Myocyte (in vitro differentiated cells): ENCODE data around the gene SH3PXD2A. TPM values are rescaled to one million over a fixed set of nuclear protein-coding genes. Genes with fewer than 3 reads are reported as not detected.

ENCODE experiments used
- DNase-seq: peaks from one replicate; pipeline ENCODE4 v3.0.0-alpha.2; 2012; ENCODE audit warnings: low read depth
- total RNA-seq: library from RNA; depleted of rRNA; stranded (reverse); fragments of >200 nt; gene quantifications from 2 replicates; pipeline ENCODE4 v1.2.3, GENCODE V29; 2014

SH3PXD2A gene
- total RNA-seq, 1 donor from 2014 or later: 38.8 TPM

GRCh38 chr10:103627893-103628292, 227.5 kb downstream of the SH3PXD2A start:
- DNase-seq: no peak

- no peak for DNase-seq
Observed at GRCh38 chr10:103627111-103627892, 228.1 kb downstream of the SH3PXD2A start.

DNA sequence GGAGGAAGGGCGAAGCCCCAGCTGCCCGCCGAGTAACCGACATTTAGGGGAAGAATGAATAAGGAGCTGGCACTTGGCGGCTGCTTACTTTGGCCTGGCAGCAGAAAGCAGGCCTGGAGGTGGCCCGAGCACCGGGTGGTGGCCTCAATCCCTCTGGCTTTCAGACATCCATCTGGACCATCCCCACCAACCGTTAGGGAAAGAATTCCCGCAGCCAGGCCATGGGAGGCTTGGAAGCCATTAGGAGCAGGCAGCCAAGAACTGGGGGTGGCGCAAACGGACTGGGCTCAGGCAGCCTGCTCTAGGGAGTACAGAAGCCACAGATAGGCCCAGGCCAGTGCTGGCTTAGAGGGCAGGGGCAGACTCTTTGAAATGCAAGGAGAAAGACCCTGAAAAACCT, 229.2 kb downstream of the SH3PXD2A start:
- no peak for DNase-seq

- DNase-seq: no peak
Observed at GRCh38 chr10:103622935-103623574, 232.3 kb downstream of the SH3PXD2A start.

DNA sequence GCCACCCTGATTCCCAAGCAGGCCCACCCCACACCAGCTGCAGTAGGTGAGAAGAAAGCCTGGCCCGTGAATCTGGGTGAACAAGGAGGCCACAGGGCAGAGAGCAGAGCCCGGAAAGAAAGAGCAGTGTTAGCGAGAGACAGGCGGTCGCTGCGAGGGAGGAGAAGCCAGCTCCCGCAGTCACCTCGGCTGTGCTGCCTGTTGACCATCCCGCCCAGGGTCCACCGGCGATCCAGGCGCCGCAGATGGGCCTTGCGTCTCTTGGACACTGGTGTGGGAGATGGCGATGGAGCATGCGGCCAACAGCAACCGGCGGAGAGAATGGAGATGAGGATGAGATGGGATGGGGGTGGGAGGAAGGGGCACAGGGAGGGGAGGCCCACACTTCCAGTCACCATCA, 233.1 kb downstream of the SH3PXD2A start:
- DNase-seq: no peak

- DNase-seq: no peak
Observed at GRCh38 chr10:103621783-103622125, 233.6 kb downstream of the SH3PXD2A start.

- no peak for DNase-seq
Observed at GRCh38 chr10:103620891-103621782, 234.2 kb downstream of the SH3PXD2A start.

DNA sequence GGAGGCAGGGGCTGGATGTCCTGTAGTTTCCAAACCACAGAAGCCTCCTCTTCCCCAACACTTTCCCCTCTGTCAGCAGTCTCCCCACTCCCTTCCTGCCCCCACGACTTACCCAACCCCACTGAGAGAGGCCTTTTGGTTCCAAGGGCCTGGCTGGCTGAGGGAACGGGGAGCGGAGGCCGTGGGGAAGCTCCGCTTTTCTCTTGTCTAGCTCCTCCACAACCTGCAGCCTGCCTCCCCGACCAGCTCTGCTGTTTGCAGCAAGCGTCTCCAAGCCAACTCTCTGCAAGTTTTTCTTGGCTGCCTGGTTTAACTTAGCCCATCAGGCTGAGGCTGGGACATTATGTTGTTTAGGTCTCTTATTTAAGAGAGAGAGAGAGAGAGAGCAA, 235.0 kb downstream of the SH3PXD2A start:
- no peak for DNase-seq

GRCh38 chr10:103619424-103620351, 235.7 kb downstream of the SH3PXD2A start:
- DNase-seq: peak; percentile 64

DNA sequence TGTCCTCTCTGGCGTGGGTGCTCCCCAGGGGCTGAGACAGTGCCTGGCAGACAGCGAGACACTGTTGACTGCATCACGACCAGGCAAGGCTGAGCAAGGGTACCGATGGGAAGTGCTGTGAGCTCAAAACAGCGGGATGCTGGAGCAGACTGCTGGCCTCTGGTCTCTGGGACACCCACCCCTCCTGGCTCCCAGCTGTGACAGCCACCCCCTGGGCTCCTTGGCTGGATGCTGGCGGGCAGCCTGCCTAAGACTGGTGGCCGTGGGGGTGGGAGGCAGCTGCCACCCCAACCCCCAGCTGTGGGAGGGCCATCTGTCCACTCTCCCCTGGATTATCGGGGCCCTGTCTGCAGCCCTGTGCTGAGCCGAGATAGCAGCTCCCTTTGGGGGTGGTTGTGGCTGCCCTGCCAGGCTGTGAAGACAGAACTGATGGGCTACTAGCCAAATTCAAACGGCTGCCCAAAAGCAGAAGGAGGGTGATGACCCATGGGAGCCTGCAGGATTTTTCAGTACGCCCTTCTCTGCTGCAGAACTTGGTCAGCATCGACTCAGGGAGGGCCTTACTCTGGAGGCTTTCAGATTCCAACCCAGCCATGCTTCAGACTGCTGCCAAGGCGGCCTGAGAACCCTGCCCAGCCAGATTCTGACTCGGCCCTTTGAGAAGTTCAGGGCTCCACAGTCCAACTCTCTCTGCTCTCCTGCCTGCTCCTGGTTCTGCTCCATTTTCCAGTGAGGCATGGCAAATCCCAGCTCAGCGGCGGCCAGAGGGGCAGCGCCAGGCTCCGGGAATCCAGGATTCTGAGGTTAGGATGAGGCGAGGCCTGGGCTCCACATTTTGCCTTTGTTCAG, 236.6 kb downstream of the SH3PXD2A start:
- peak; percentile 81 for DNase-seq

DNA sequence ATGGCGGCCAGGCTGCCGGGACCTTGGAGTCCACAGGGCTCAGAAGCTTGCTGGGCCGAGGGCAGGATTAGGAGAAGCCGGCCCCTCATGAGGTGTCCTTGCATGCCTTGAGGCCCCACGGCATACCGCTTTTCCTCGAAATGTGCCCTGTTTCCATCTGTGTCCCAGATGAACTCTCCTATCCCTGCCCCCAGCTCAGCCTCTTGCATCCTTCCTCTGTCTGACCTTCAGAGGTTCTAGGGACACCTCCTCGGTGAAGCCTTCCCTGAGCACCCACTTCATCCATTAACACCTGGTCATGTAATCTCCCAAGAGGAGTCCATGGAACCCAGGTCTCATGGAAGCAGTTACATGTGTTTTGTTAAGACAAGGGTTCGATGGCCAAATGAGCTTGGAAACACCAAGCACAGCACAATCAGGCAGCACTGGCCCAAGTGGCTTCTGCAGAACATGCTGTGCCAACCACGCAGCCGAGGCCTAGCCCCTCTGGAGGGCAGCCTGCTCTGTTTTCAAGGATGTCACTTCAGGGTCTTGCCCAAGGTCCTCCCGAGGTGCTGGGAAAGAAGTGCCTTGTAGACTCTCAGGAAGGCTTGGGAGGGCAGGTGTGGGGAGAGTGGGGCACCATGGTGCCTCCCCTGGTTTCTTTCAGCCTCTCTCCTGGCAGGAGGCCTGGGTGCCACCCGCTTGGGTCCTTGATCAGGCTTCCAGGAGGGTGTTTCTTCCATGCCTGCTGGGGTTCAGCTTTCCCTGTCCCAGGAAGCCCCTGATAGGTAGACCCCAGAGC, 237.6 kb downstream of the SH3PXD2A start:
- DNase-seq: no peak

GRCh38 chr10:103616705-103617601, 238.4 kb downstream of the SH3PXD2A start:
- peak; percentile 72 for DNase-seq

DNA sequence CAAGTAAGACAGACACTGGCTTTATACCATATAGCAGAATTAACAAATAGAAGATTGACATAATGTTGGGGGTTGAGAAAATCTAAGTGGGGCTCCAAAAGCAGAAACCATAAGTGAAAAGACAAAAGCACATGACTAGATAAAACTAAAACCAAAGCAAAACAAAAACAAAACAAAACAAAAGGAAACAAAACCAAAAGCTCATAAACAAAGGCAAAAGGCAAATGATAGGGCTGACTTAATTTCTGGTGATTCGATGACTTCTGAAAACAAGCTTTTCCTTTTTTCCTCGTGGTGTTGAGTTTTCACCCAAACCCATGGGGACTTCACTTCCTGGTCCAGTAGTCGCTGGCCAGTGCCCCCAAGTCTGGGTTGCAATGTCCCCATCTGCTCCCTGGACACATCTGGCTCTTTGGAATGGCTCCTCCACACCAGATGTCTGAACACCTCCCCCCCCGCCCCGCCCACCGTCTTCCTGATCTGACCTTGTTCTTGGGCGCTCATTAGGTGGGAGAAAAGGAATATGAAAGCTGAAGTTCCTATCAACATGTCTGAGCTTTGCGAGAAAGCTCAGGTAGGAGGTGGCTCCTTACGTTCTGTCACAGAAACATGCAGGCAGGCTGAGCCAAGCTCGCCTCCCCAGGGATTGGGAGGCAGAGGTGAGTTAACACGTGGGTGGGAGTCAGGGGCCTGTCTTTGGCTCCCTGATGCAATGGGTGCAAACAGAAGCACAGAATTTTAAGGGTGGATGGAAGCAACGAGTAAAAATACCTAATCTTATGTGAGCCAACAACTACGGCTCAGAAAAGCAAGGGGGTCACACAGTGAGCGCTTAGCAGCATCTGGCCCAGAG, 240.8 kb downstream of the SH3PXD2A start:
- no peak for DNase-seq

DNA sequence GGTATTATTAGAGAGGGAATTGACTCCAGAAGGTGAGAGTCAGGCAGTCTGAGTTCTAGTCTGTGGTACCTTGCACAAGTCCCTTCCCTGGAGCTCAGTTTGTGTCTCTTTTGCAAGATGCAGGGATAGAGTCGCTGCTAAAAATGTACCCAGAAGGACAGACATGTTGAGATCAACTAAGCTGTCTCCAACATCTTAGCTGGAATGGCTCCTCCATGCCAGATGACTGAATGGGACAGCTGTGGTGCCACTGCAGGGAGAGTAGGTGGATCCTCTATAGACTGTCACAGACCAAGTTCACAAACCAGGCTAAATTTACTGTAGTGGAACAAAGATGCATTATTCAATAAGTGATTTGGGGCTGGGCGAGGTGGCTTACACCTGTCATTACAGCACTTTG, 241.8 kb downstream of the SH3PXD2A start:
- DNase-seq: peak; percentile 88

DNA sequence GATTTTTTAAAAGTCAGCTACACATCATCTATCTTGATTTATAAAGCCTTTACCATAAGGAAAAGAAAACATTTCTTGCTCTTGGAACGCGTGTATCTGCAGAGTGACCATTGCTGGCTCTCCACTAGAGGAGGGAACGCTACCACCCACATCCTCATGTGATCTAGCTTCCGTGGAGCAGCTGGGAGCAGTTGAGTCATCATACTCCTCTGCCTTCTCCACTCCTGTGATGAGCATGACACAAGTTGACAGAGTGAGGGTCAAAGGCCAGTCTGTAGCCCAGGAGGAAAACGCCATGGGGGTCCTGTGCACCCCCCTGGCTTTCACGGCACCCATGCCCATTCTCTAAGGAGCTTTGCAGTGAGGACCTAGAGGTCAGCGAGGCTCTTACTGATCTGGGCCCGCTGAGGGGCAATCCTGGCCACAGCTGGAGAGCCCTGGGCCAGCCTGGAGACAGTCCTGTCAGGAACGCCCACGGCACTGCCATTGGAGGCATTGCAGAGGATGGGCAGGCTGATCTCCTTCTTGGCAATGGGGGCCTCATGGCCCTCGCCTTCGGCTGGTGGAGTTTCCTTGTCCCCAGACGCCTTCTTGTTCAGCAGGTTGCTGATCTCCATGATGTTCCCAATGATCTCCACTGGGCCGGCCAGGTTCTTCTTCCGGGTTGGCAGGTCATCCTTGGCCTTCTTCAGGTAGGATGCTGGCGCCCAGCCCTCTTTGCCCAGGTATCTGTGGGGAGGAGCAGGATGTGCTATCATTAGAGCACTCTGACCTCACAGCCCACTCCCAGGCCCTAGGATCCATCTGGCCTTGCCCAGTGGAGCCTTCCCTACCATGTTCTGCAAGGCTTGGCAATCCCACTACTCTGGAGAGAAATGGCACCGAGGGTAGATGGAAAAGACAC, 242.7 kb downstream of the SH3PXD2A start:
- DNase-seq: peak; percentile 89

GRCh38 chr10:103610921-103611511, 244.4 kb downstream of the SH3PXD2A start:
- no peak for DNase-seq
